Nephron progenitor cell (in vitro differentiated cells): Measurements from ENCODE around the gene SCRN2.

Experiments
- DNase-seq: peaks from one replicate; pipeline ENCODE4 v3.0.0; 2021
- H3K27ac Mint-ChIP-seq: 2 replicates; pipeline ENCODE4 v1.8.0; 2021; ENCODE audit warnings: mild to moderate bottlenecking, moderate library complexity, mixed read lengths
- H3K27me3 Mint-ChIP-seq: 2 replicates; pipeline ENCODE4 v1.8.0; 2021; ENCODE audit warnings: mild to moderate bottlenecking, low read depth, mixed read lengths; ENCODE audit not compliant: poor library complexity
- H3K36me3 Mint-ChIP-seq: 2 replicates; pipeline ENCODE4 v1.8.0; 2021; ENCODE audit warnings: low read depth, mixed read lengths
- H3K4me1 Mint-ChIP-seq: 2 replicates; pipeline ENCODE4 v1.8.0; 2021; ENCODE audit warnings: mixed read lengths
- H3K4me3 Mint-ChIP-seq: 2 replicates; pipeline ENCODE4 v1.8.0; 2021; ENCODE audit warnings: mild to moderate bottlenecking, moderate library complexity, mixed read lengths
- H3K9me3 Mint-ChIP-seq: 2 replicates; pipeline ENCODE4 v1.8.0; 2021; ENCODE audit warnings: mild to moderate bottlenecking, moderate library complexity, mixed read lengths
- CTCF ChIP-seq: fragments of 200-600 bp; sonication (generic); IDR thresholded peaks from 2 replicates; pipeline ENCODE4 v1.5.0; 2021; ENCODE audit warnings: antibody characterized with exemption

Gene SCRN2

GRCh38 chr17:47803751-47804150, 37.3 kb downstream of the SCRN2 start:
- H3K4me3 Mint-ChIP-seq: no peak overlapping the region
- TF ChIP-seq CTCF: no peak
- DNase-seq: no peak
- no peaks in the 10 kb centered on the region for H3K9me3 Mint-ChIP-seq
- H3K36me3 Mint-ChIP-seq: no peaks in the 10 kb centered on the region
- peaks cover 39% of the 10 kb centered on the region for H3K27me3 Mint-ChIP-seq
- no peaks in the 10 kb centered on the region for H3K4me1 Mint-ChIP-seq
- H3K27ac Mint-ChIP-seq: no peak overlapping the region

DNA sequence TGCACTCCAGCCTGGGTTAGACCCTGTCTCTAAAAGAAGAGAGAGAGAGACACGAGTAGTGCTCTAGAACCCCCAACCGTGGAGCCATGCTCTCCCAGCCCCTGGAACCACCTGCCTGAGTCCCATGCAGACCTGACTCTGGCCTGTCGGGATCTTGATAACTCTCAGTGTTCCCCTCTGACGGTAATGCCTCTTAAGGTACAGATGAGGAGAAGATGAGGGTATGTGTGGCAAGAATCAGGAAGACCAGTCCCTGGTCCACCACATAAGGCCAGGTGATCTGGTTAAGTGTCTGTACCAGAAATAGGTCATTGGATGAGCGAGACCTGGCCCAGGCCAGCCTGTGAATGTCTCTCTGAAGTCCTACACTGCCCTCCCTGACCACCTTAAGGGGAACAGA, 37.9 kb downstream of the SCRN2 start:
- no peak for DNase-seq

DNA sequence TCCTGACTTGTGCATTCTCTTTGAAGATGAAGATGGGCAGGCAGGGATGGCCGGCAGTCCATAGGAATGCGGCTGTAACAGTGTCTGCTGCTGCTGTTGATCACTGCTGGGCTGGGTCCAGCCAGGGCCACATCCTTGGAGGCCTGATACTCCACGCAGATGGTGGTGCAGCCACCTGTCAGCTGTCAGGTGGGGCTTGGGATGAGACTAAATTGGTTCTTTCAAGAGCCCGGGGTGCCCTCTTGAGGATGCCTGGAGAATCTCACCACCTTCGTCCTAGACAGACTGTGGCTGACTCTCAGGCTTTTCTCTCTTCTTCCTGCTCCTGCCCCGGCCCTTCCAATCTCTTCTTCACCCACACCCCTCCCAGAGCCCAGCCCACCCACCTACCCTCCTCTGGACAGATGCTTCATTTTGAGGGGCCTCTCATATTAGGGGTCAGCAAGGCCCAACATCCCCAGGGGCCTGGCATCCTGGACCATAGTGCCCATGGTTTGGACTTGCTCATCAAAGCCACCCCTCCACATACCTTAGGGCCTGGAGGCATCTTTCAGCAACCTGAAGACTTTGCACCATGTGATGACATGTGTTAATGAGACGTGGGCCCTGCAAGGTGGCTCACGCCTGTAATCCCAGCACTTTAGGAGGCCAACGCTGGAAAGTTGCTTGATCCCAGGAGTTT, 38.6 kb downstream of the SCRN2 start:
- Mint-ChIP-seq H3K4me3 (no peak overlapping the region), H3K27me3 (peaks cover 46% of the 10 kb centered on the region), H3K36me3 (no peaks in the 10 kb centered on the region), H3K4me1 (no peaks in the 10 kb centered on the region), H3K9me3 (no peaks in the 10 kb centered on the region), H3K27ac (no peak overlapping the region)
- DNase-seq: peak; percentile 45
- TF ChIP-seq CTCF: peak; percentile 49

More for the DNA sequence above, 37.9 kb downstream of the SCRN2 start:
- no peak for TF ChIP-seq CTCF
- no peaks in the 10 kb centered on the region for H3K36me3 Mint-ChIP-seq
- H3K27me3 Mint-ChIP-seq: peaks cover 40% of the 10 kb centered on the region
- H3K4me1 Mint-ChIP-seq: no peaks in the 10 kb centered on the region
- no peak overlapping the region for H3K27ac Mint-ChIP-seq
- H3K4me3 Mint-ChIP-seq: no peak overlapping the region
- no peaks in the 10 kb centered on the region for H3K9me3 Mint-ChIP-seq

DNA sequence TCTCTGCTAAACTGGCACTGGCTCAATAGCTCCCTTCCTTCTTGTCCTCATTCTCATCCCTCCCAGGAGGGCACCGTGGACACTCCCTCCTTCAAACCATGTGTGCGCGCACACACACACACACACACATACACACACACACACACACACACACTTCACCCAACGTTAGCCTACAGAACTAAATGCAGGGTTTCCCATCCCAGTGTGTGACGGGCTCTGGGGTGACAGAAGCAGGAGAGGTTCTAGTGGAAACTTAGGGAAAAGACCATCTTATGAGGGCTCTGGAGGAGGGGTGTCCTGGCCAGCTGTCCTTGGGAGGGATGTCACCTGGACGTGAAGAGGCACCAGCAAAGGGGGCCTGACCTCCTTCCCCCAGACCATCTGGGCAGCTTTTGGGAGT, 39.2 kb downstream of the SCRN2 start:
- Mint-ChIP-seq H3K4me1 (no peaks in the 10 kb centered on the region), H3K9me3 (no peaks in the 10 kb centered on the region), H3K4me3 (no peak overlapping the region), H3K27ac (no peak overlapping the region), H3K27me3 (peaks cover 50% of the 10 kb centered on the region), H3K36me3 (no peaks in the 10 kb centered on the region)
- TF ChIP-seq CTCF: no peak
- DNase-seq: no peak

DNA sequence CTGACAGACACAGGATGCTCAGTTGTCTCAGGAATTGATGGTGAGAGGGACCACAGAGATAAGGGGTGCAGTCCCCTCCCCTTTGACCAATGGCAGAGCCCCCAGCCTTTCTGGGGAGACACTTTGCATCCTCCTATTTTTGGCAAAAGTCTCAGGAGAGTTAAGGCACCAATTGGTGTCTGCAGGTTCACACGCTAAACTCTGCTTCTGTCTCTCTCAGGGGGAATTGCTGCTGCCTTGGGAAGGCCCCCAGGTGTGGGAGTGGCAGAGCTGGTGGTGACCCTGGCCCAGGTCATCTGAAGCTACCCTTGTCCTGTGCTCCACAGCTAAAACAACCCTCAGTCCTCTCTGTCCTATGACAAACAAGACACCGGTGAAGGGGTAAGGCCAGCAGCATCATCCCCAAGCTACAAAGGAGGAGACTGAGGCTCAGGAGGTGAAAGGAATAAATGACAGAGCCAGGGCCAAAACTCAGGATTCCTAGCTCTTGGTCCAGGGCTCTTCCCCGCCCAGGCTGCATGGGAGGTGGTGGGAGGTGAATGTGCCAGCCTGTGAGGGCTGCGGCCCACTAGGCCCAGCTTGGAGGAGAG, 39.8 kb downstream of the SCRN2 start:
- peaks cover 55% of the 10 kb centered on the region for H3K27me3 Mint-ChIP-seq
- H3K27ac Mint-ChIP-seq: no peak overlapping the region
- no peak for DNase-seq

More for the DNA sequence above, 39.8 kb downstream of the SCRN2 start:
- Mint-ChIP-seq H3K4me3 (no peak overlapping the region), H3K9me3 (no peaks in the 10 kb centered on the region), H3K4me1 (no peaks in the 10 kb centered on the region), H3K36me3 (no peaks in the 10 kb centered on the region)
- TF ChIP-seq CTCF: no peak
